Measurements from ENCODE around the gene STRIP1.

DNA sequence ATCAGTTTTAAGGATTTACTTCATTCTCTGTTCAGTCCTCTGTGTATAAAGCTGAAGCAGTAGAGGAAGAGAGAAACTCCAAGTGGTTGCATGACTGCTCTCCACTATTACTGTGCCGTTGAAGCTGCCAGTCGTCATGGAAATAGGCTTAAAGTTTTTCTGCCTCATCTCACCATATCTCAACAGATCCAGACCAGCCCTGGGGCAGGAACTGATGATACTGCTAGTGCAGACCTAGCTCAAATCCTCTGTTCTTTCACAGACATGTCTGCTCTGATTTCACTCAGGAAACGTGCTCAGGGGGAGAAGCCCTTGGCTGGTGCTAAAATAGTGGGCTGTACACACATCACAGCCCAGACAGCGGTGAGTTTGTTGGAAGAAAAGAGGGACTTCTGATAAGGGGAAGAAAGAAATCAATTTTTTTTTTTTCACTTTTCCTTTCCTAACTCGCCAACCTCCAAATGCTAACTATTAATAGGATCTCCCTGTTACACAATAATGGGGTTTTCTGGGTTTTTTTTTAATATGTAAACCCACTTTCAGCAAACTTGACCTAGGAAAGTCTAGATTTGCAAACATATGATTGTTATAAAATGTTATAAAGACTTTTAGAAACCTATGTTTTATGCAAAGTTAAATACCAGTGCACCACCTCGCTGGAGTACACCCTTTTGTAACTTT is 22.2 kb upstream of the STRIP1 start:
- no peak for TF ChIP-seq POLR2AphosphoS5 (IDR thresholded peaks at IDR 0.05; ENCODE audit: borderline replicate concordance, low read depth, low read length)
- TF ChIP-seq FOXP2 (optimal IDR thresholded peaks at IDR 0.05; ENCODE audit: control extremely low read depth, extremely low read length, insufficient read depth): no peak
